ENCODE data around the gene SNAI3.

- TF ChIP-seq POLR2A (IDR thresholded peaks at IDR 0.05) (no peak), CTCF (IDR thresholded peaks at IDR 0.05) (no peak)
These were observed 28.9 kb downstream of the SNAI3 start for GRCh38 chr16:88657371-88657770.

All from gastroesophageal sphincter (tissue), 3 donors.